B cell (primary cell): ENCODE measurements around the gene LIFR.

ENCODE experiments used
- CTCF ChIP-seq: fragments of 200-600 bp; IDR thresholded peaks from one replicate; pipeline ENCODE4 v1.8.0; 2022; ENCODE audit warnings: antibody characterized with exemption, mild to moderate bottlenecking
- EZH2 ChIP-seq: IDR thresholded peaks from 2 replicates; pipeline ENCODE4 v1.6.1; 2012; ENCODE audit warnings: borderline replicate concordance, low read depth, mild to moderate bottlenecking, moderate library complexity, low read length; ENCODE audit not compliant: insufficient read depth, poor library complexity, severe bottlenecking

- TF ChIP-seq CTCF (no peak), EZH2 (no peak)
Observed at GRCh38 chr5:38585816-38586215, 29.4 kb upstream of the LIFR start.
